ENCODE results near the gene B3GAT1.

DNA sequence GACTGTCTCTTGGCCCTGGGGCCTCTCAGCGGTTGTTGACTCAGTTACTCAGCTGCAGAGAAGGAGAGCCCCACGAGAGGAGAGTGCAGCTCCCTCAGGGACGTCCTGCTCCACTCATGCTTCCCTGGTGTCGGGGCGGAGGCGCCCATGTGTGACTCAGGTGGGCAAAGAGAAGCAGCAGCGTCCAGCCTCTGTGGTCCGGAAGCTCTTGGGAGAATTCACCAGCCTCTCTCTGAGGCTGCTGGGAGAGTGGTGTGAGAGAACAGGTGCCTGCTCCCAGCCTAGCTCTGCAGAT is 54.5 kb downstream of the B3GAT1 start:
- TF ChIP-seq, protein P1, sequence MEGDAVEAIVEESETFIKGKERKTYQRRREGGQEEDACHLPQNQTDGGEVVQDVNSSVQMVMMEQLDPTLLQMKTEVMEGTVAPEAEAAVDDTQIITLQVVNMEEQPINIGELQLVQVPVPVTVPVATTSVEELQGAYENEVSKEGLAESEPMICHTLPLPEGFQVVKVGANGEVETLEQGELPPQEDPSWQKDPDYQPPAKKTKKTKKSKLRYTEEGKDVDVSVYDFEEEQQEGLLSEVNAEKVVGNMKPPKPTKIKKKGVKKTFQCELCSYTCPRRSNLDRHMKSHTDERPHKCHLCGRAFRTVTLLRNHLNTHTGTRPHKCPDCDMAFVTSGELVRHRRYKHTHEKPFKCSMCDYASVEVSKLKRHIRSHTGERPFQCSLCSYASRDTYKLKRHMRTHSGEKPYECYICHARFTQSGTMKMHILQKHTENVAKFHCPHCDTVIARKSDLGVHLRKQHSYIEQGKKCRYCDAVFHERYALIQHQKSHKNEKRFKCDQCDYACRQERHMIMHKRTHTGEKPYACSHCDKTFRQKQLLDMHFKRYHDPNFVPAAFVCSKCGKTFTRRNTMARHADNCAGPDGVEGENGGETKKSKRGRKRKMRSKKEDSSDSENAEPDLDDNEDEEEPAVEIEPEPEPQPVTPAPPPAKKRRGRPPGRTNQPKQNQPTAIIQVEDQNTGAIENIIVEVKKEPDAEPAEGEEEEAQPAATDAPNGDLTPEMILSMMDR (conservative IDR thresholded peaks at IDR 0.05 in 1 of 2, IDR thresholded peaks at IDR 0.05 in 1 of 2; ENCODE audit: low read depth in 1 of 2, low read length in 2 of 2), result no peak
- TF ChIP-seq EZH2 (IDR thresholded peaks at IDR 0.05; ENCODE audit: low read length, missing control alignments), result no peak

Data from fibroblast of lung (primary cell).